Measurements from ENCODE around the gene SIPA1L3.
A peak's percentile ranks its signal among the peaks of the same experiment; 100 is the strongest.

The SIPA1L3 gene

DNA sequence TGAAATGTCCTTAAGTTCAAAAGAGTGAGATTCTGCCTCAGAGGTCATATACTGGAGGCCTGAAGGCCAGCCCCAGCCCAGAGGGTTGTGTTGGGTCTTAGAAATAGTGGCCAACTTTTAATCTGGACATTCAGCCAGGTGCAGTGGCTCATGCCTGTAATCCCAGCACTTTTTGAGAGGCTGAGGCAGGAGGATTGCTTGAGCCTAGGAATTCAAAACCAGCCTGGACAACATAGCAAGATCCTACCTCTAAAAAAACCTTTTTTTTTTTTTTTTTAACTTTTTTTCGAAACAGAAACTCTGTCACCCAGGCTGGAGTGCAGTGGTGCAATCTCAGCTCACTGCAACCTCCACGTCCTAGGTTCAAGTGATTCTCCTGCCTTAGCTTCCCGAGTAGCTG is 301.6 kb downstream of the SIPA1L3 start:
- no peak for DNase-seq
- Mint-ChIP-seq H3K27ac (no peak overlapping the region), H3K4me3 (no peak overlapping the region), H3K9me3 (no peaks in the 10 kb centered on the region), H3K4me1 (ENCODE audit: low read depth in 2 of 2) (peaks cover 13 to 14% of the 10 kb centered on the region in 2 donors), H3K36me3 (ENCODE audit: insufficient read depth) (peaks cover 17% of the 10 kb centered on the region), H3K27me3 (peaks cover 29 to 46% of the 10 kb centered on the region in 2 donors)
- no peak for ATAC-seq (replicated peaks)

- no peak for ATAC-seq (replicated peaks)
- H3K27ac Mint-ChIP-seq, result no peak overlapping the region
Observed at GRCh38 chr19:38209152-38209551, 302.1 kb downstream of the SIPA1L3 start.

DNA sequence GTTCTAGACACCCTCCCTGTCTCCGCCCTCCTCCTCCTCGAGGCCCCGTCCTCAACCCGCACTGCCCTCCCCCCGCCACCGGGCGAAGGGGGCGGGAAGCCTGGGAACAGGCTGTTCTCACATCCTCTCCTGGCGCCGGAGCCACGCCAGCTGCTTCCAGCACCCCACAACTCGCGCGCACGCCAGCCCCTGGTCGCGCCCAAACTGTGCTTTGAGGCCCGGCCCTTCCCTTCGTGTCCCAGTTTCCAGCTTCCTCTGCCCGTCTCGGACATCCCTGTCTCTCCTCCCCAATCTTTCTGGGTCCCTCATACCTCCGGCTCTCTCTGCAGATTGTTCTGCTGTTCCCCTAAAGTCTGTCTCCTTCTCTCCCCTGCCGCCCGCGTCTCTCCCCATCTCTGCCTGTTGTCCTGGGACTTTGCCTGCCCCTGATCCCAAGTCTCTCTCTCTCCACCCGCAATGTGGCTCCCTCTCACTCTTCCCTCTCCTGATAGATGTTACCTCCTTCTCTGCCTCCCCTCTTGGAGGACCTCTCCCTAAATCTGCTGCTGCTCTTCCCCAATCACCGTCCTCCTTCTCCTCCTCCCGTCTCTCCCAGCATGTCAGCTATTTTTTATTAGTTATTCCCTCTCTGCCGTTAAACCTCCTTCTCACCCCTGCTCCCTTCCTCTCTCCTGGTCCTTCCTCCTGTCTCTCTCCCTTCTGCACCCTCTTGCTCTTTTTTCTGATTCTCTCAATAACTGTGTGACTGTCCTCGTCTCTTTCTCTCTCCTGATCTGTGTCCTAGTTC is 302.9 kb downstream of the SIPA1L3 start:
- peaks cover 5% of the 10 kb centered on the region in 2 donors for H3K9me3 Mint-ChIP-seq
- H3K4me1 Mint-ChIP-seq (ENCODE audit: low read depth in 2 of 2), result peaks cover 23 to 25% of the 10 kb centered on the region in 2 donors
- peak overlapping the region in 1 of 2 donors; percentile 13 for H3K4me3 Mint-ChIP-seq
- H3K36me3 Mint-ChIP-seq (ENCODE audit: insufficient read depth), result peaks cover 20% of the 10 kb centered on the region
- ATAC-seq (replicated peaks) (no peak), DNase-seq (no peak)
- H3K27me3 Mint-ChIP-seq, result peaks cover 29 to 54% of the 10 kb centered on the region in 2 donors
- peak overlapping the region in 1 of 2 donors; percentile 16 for H3K27ac Mint-ChIP-seq

More at GRCh38 chr19:38209152-38209551, 302.1 kb downstream of the SIPA1L3 start:
- H3K9me3 Mint-ChIP-seq, result peaks cover 4% of the 10 kb centered on the region in 2 donors
- H3K27me3 Mint-ChIP-seq, result peaks cover 29 to 52% of the 10 kb centered on the region in 2 donors
- H3K4me3 Mint-ChIP-seq, result no peak overlapping the region
- no peak for DNase-seq
- H3K36me3 Mint-ChIP-seq (ENCODE audit: insufficient read depth), result peaks cover 19% of the 10 kb centered on the region
- H3K4me1 Mint-ChIP-seq (ENCODE audit: low read depth in 2 of 2), result peaks cover 18 to 19% of the 10 kb centered on the region in 2 donors

DNA sequence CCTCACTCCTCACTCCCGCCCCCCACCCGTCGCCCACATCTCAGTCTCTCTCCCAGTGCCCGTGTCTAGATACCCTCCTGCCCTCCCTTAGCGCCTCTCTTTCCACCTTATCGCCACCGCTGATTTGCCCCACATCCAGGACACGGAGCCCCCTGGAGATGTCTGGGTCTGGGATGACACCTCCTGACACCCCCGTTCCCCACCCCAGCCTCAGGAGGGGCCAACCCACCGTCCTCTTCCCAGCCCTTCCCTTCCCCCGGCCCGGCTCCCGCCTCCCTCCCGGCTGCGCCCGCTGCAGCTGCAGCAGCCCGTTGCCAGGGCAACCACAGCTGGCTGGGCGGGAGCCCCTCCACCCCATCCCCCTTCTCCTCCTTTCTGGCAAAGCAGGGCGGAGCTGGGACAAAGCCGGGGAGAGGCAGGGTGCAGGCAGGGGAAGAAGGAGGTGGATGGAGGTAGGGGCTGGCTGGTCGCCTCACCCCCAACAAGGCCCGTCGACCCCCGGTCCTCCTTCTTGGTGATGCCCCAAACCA is 303.5 kb downstream of the SIPA1L3 start:
- H3K4me3 Mint-ChIP-seq, result peak overlapping the region in 1 of 2 donors; percentile 13
- H3K27me3 Mint-ChIP-seq, result peaks cover 29 to 55% of the 10 kb centered on the region in 2 donors
- H3K27ac Mint-ChIP-seq, result peak overlapping the region in 1 of 2 donors; percentile 16
- peaks cover 23 to 25% of the 10 kb centered on the region in 2 donors for H3K4me1 Mint-ChIP-seq (ENCODE audit: low read depth in 2 of 2)
- ATAC-seq (replicated peaks), result no peak
- H3K9me3 Mint-ChIP-seq, result peaks cover 5% of the 10 kb centered on the region in 2 donors
- DNase-seq, result no peak
- H3K36me3 Mint-ChIP-seq (ENCODE audit: insufficient read depth), result peaks cover 20% of the 10 kb centered on the region

DNA sequence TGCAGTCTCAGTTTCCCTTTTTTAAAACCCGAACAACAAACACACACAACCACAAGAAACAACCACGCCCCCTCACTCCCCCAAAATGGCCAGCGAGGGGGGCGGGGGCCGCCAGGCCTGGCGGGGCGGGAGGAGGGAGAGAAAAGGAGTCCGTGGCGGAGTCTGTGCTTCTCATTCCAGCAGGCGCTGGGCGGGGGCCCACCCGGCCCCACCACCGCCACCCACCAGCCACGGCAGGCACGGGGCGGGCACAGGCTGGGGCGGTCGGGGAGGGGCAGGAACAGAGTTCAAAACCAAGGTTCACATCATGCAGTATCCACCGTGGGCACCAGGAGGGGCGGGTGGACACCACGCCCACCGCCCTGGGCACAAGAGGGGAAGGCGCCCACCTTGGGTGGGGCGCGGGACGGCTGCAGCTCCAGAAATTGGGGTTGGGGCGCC is 304.2 kb downstream of the SIPA1L3 start:
- Mint-ChIP-seq H3K9me3 (peaks cover 5% of the 10 kb centered on the region in 2 donors), H3K27ac (peak overlapping the region in 1 of 2 donors; percentile 16), H3K27me3 (peaks cover 34 to 61% of the 10 kb centered on the region in 2 donors), H3K36me3 (ENCODE audit: insufficient read depth) (peaks cover 20% of the 10 kb centered on the region), H3K4me1 (ENCODE audit: low read depth in 2 of 2) (peaks cover 25% of the 10 kb centered on the region in 2 donors), H3K4me3 (no peak overlapping the region)
- no peak for DNase-seq
- ATAC-seq (replicated peaks), result no peak

- ATAC-seq (replicated peaks), result no peak
- Mint-ChIP-seq H3K9me3 (peaks cover 5% of the 10 kb centered on the region in 2 donors), H3K27me3 (peaks cover 34 to 64% of the 10 kb centered on the region in 2 donors), H3K36me3 (ENCODE audit: insufficient read depth) (peaks cover 24% of the 10 kb centered on the region), H3K4me1 (ENCODE audit: low read depth in 2 of 2) (peaks cover 25% of the 10 kb centered on the region in 2 donors), H3K27ac (no peak overlapping the region), H3K4me3 (peak overlapping the region in 1 of 2 donors; percentile 12)
- DNase-seq, result no peak
Observed at GRCh38 chr19:38211766-38212165, 304.8 kb downstream of the SIPA1L3 start.

DNA sequence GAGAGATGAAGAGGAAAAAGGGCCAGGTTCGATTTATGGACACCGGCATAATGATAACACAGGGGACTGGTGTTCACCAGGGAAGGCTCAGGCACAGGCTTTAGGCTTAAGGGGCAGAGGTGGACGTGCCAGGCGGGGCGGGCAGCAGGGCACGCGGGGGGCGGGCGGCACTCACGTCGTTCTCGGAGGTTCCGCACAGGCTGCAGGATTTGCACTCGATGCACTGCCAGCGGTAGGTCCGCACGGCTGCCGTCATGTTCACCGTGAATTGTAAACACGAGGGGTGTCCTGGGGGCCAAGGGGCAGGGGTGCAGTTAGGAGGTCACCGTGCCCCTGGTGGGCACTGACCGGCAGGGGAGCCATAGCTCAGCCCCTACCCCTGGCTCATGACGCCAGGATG is 306.5 kb downstream of the SIPA1L3 start:
- Mint-ChIP-seq H3K9me3 (peaks cover 5% of the 10 kb centered on the region in 2 donors), H3K36me3 (ENCODE audit: insufficient read depth) (peaks cover 21% of the 10 kb centered on the region), H3K4me3 (peak overlapping the region; percentile 76), H3K27ac (peak overlapping the region; percentile 94 to 98), H3K27me3 (peaks cover 31 to 61% of the 10 kb centered on the region in 2 donors), H3K4me1 (ENCODE audit: low read depth in 2 of 2) (peaks cover 25% of the 10 kb centered on the region in 2 donors)
- DNase-seq (no peak), ATAC-seq (replicated peaks) (no peak)

DNA sequence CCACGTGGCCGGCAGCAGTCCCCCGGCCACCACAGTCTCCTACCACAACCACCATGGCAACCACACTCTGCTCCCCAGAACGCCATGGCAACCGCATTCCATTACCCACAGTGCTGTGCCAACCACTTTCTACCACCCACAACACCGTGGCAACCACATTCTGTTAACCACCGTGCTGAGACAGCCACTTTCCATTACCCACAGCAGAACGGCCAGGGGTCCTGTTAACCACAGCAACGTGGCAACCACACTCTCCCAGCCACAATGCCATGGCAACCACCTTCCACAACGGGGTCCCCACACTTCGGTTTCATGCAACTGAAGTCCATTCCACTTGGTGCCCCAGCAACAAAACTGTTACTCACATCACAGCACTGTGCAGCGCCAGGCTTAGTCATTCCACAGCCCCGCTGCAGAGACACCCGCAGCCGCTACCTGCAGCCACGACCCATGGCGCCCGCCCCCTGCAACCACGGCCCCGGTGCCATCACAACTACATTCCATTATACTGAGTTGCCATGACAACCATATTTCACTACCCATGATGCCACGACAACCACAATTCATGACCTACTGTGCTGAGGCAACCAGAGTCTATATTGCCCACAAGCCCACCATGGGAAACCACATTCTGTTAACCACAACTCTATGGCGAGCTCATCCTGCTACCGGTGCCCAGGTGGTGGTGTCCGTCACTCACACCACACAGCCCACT is 307.1 kb downstream of the SIPA1L3 start:
- peaks cover 5% of the 10 kb centered on the region in 2 donors for H3K9me3 Mint-ChIP-seq
- DNase-seq (peak; percentile 65 to 67 (median 67)), ATAC-seq (replicated peaks) (peak; percentile 86)
- peak overlapping the region; percentile 76 for H3K4me3 Mint-ChIP-seq
- peak overlapping the region; percentile 94 to 98 for H3K27ac Mint-ChIP-seq
- H3K36me3 Mint-ChIP-seq (ENCODE audit: insufficient read depth), result peaks cover 21% of the 10 kb centered on the region
- H3K27me3 Mint-ChIP-seq, result peaks cover 35 to 61% of the 10 kb centered on the region in 2 donors
- H3K4me1 Mint-ChIP-seq (ENCODE audit: low read depth in 2 of 2), result peaks cover 25% of the 10 kb centered on the region in 2 donors

- Mint-ChIP-seq H3K4me1 (ENCODE audit: low read depth in 2 of 2) (peaks cover 16% of the 10 kb centered on the region in 2 donors), H3K36me3 (ENCODE audit: insufficient read depth) (peaks cover 24% of the 10 kb centered on the region), H3K4me3 (no peak overlapping the region), H3K9me3 (peaks cover 5% of the 10 kb centered on the region in 2 donors), H3K27me3 (peaks cover 40 to 66% of the 10 kb centered on the region in 2 donors), H3K27ac (no peak overlapping the region)
- DNase-seq (no peak), ATAC-seq (replicated peaks) (no peak)
Observed at GRCh38 chr19:38216785-38217641, 310.0 kb downstream of the SIPA1L3 start.

DNA sequence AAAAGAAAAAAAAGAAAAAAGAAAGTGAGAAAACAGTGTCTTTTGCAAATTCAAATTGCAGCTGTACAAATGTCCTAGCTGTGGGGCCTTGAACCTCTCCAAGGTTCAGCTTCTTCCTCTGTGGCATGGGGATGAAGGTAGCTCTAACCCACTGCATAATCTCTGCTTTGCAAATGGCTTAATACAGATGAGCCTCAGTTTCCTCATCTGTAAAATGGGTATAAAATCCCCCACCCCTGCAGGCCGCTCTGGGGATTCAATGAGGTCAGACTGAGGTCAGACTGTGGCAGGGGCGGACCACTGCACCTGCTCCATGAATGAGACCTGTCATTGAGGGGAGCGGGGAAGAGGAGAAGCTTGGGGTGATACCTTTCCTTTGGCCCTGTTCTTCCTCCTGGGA is 311.2 kb downstream of the SIPA1L3 start:
- H3K27ac Mint-ChIP-seq, result no peak overlapping the region
- no peak for ATAC-seq (replicated peaks)
- peaks cover 17 to 18% of the 10 kb centered on the region in 2 donors for H3K4me1 Mint-ChIP-seq (ENCODE audit: low read depth in 2 of 2)

DNA sequence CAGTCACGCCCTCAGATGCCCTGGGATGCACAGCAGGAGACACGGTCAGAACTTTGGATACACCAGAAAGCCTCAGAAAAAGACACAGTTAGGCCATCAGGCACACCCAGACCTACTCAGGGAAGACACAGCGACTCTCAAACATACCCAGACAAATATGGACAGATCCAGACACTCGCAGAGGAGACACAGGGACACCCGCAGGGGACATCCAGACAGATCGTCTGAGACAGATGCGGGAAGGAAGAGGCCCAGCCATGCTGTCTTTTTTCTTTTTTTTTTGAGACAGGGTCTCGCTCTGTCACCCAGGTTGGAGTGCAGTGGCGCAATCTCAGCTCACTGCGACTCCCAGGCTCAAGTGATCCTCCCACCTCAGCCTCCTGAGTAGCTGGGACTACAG is 312.2 kb downstream of the SIPA1L3 start:
- peaks cover 56 to 77% of the 10 kb centered on the region in 2 donors for H3K27me3 Mint-ChIP-seq
- peaks cover 12% of the 10 kb centered on the region for H3K36me3 Mint-ChIP-seq (ENCODE audit: insufficient read depth)
- no peak overlapping the region for H3K4me3 Mint-ChIP-seq
- peaks cover 13% of the 10 kb centered on the region in 2 donors for H3K4me1 Mint-ChIP-seq (ENCODE audit: low read depth in 2 of 2)
- no peak for ATAC-seq (replicated peaks)
- H3K9me3 Mint-ChIP-seq, result peaks cover under 1% of the 10 kb centered on the region in 2 donors
- no peak overlapping the region for H3K27ac Mint-ChIP-seq
- no peak for DNase-seq

More for the DNA sequence above, 311.2 kb downstream of the SIPA1L3 start:
- Mint-ChIP-seq H3K36me3 (ENCODE audit: insufficient read depth) (peaks cover 23% of the 10 kb centered on the region), H3K9me3 (peaks cover 5% of the 10 kb centered on the region in 2 donors), H3K4me3 (no peak overlapping the region), H3K27me3 (peaks cover 47 to 75% of the 10 kb centered on the region in 2 donors)
- DNase-seq, result no peak

- Mint-ChIP-seq H3K27me3 (peaks cover 60 to 87% of the 10 kb centered on the region in 2 donors), H3K4me1 (ENCODE audit: low read depth in 2 of 2) (peaks cover 12 to 15% of the 10 kb centered on the region in 2 donors), H3K4me3 (no peak overlapping the region), H3K27ac (no peak overlapping the region), H3K36me3 (ENCODE audit: insufficient read depth) (peaks cover 5% of the 10 kb centered on the region), H3K9me3 (no peaks in the 10 kb centered on the region)
- DNase-seq (no peak), ATAC-seq (replicated peaks) (no peak)
Observed at GRCh38 chr19:38221421-38221820, 314.4 kb downstream of the SIPA1L3 start.

All from effector memory CD8-positive, alpha-beta T cell (primary cell).